ENCODE data around the gene TLR3.

TLR3 gene

GRCh38 chr4:186107947-186108346, 39.0 kb downstream of the TLR3 start:
- DNase-seq: no peak

GRCh38 chr4:186108391-186108790, 39.4 kb downstream of the TLR3 start:
- DNase-seq: no peak

- no peak for DNase-seq
These were observed 40.3 kb downstream of the TLR3 start for GRCh38 chr4:186109245-186109644.

GRCh38 chr4:186116697-186117096, 47.7 kb downstream of the TLR3 start:
- no peak for DNase-seq

- no peak for DNase-seq
These were observed 49.6 kb downstream of the TLR3 start for GRCh38 chr4:186118582-186118981.

GRCh38 chr4:186121057-186121456, 52.1 kb downstream of the TLR3 start:
- DNase-seq: peak in 1 of 3 experiments; percentile 35

- DNase-seq: no peak
These were observed 59.9 kb downstream of the TLR3 start for GRCh38 chr4:186128842-186129241.

- no peak for DNase-seq
These were observed 63.0 kb downstream of the TLR3 start for GRCh38 chr4:186131935-186132334.

- no peak for DNase-seq
These were observed 63.8 kb downstream of the TLR3 start for GRCh38 chr4:186132577-186133242.

- no peak for DNase-seq
These were observed 65.3 kb downstream of the TLR3 start for GRCh38 chr4:186134257-186134656.

GRCh38 chr4:186134861-186135260, 65.9 kb downstream of the TLR3 start:
- DNase-seq: no peak

GRCh38 chr4:186137196-186137794, 68.3 kb downstream of the TLR3 start:
- DNase-seq: peak in 2 of 3 experiments; percentile 11 to 50

Measured in NCI-H1417 (cell line).